ENCODE measurements around the gene BHLHA15.

GRCh38 chr7:98170966-98171365, 40.3 kb upstream of the BHLHA15 start:
- TF ChIP-seq CEBPB (IDR thresholded peaks at IDR 0.05; ENCODE audit: low read depth, low read length), result no peak
- TF ChIP-seq CTCF (IDR thresholded peaks at IDR 0.05; ENCODE audit: control extremely low read depth in 1 of 3, insufficient read depth in 1 of 3, low read depth in 1 of 3, low read length in 3 of 3), result no peak
- TF ChIP-seq TAF1 (IDR thresholded peaks at IDR 0.05; ENCODE audit: low read depth, low read length), result no peak
- no peak for TF ChIP-seq NRF1 (IDR thresholded peaks at IDR 0.05; ENCODE audit: low read depth, low read length)
- no peak for TF ChIP-seq SRF (IDR thresholded peaks at IDR 0.05; ENCODE audit: low read depth, low read length)
- TF ChIP-seq RXRA (IDR thresholded peaks at IDR 0.05; ENCODE audit: insufficient read depth, low read depth, low read length), result no peak
- no peak for TF ChIP-seq POLR2A (IDR thresholded peaks at IDR 0.05; ENCODE audit: control extremely low read depth in 1 of 2, low read depth in 2 of 2, low read length in 2 of 2)
- TF ChIP-seq RBBP5 (IDR thresholded peaks at IDR 0.05; ENCODE audit: borderline replicate concordance, low read depth, low read length), result no peak

Data from H1 (cell line).